ENCODE results near the gene TIA1.
"Not testable (repeated sequence)": the region's sequence is repeated elsewhere in the genome, so short reads cannot be mapped to it uniquely, and the experiment has no call there.

Gene TIA1

GRCh38 chr2:70248181-70248847 lies at the start of gene TIA1:
TIA1 (minus strand) TSS chr2:70248628; CDS start chr2:70248430, 198 bp downstream.
- H3K27ac ChIP-seq: peak within 1 kb of the TSS; percentile 99
- no peaks in the 10 kb centered on the region for H3K27me3 ChIP-seq
- peak within 1 kb of the TSS; percentile 93 for H3K4me2 ChIP-seq
- no peaks in the 10 kb centered on the region for H3K9me3 ChIP-seq
- H3K4me3 ChIP-seq: peak within 1 kb of the TSS; percentile 75
- H3K9ac ChIP-seq: peak within 1 kb of the TSS; percentile 99
- TF ChIP-seq Cebpa-rat (IDR thresholded peaks at IDR 0.05): no peak
- H3K36me3 ChIP-seq: peaks cover 27% of the 10 kb centered on the region; the same call in 1 of the 2 replicates
- H4K20me1 ChIP-seq: peaks cover 40% of the 10 kb centered on the region
- peaks cover 37% of the 10 kb centered on the region for H3K4me1 ChIP-seq

GRCh38 chr2:70297828-70298227 lies 49.4 kb upstream of the TIA1 start:
- not testable (repeated sequence) for H3K27ac ChIP-seq, H3K27me3 ChIP-seq, H3K4me2 ChIP-seq, H3K9ac ChIP-seq, H3K9me3 ChIP-seq, H3K4me3 ChIP-seq, H4K20me1 ChIP-seq
- Histone ChIP-seq H3K36me3 (peaks cover 49% of the 10 kb centered on the region), H3K4me1 (peaks cover 31% of the 10 kb centered on the region)

GRCh38 chr2:70283500-70284191 lies 35.2 kb upstream of the TIA1 start:
- Histone ChIP-seq H3K4me3 (no peak overlapping the region), H3K9ac (no peak overlapping the region), H4K20me1 (peaks cover 94% of the 10 kb centered on the region), H3K4me2 (no peak overlapping the region), H3K4me1 (no peaks in the 10 kb centered on the region), H3K27me3 (no peaks in the 10 kb centered on the region), H3K36me3 (peaks cover 100% of the 10 kb centered on the region), H3K27ac (no peak overlapping the region), H3K9me3 (no peaks in the 10 kb centered on the region)
- TF ChIP-seq Cebpa-rat (IDR thresholded peaks at IDR 0.05): no peak

GRCh38 chr2:70282439-70282838 lies 34.0 kb upstream of the TIA1 start:
- no peak for TF ChIP-seq Cebpa-rat (IDR thresholded peaks at IDR 0.05)
- no peak overlapping the region for H3K4me2 ChIP-seq
- H4K20me1 ChIP-seq: peaks cover 82% of the 10 kb centered on the region
- no peak overlapping the region for H3K4me3 ChIP-seq
- no peaks in the 10 kb centered on the region for H3K27me3 ChIP-seq
- no peak overlapping the region for H3K9ac ChIP-seq
- peaks cover 100% of the 10 kb centered on the region for H3K36me3 ChIP-seq
- no peaks in the 10 kb centered on the region for H3K4me1 ChIP-seq
- no peak overlapping the region for H3K27ac ChIP-seq
- no peaks in the 10 kb centered on the region for H3K9me3 ChIP-seq

GRCh38 chr2:70280242-70280798 lies 31.9 kb upstream of the TIA1 start:
- Histone ChIP-seq H4K20me1 (peaks cover 61% of the 10 kb centered on the region), H3K9ac (no peak overlapping the region), H3K27me3 (no peaks in the 10 kb centered on the region), H3K4me3 (no peak overlapping the region), H3K4me1 (no peaks in the 10 kb centered on the region), H3K4me2 (no peak overlapping the region), H3K27ac (no peak overlapping the region), H3K9me3 (no peaks in the 10 kb centered on the region), H3K36me3 (peaks cover 100% of the 10 kb centered on the region)
- TF ChIP-seq Cebpa-rat (IDR thresholded peaks at IDR 0.05): no peak

GRCh38 chr2:70270323-70270722 lies 21.9 kb upstream of the TIA1 start:
- H3K36me3 ChIP-seq: peaks cover 59% of the 10 kb centered on the region
- H4K20me1 ChIP-seq: no peaks in the 10 kb centered on the region
- no peak overlapping the region for H3K4me3 ChIP-seq
- H3K27ac ChIP-seq: no peak overlapping the region
- H3K9ac ChIP-seq: no peak overlapping the region
- H3K9me3 ChIP-seq: peaks cover 24% of the 10 kb centered on the region
- no peaks in the 10 kb centered on the region for H3K27me3 ChIP-seq
- peaks cover 9% of the 10 kb centered on the region; the same call in 1 of the 2 replicates for H3K4me1 ChIP-seq
- no peak overlapping the region for H3K4me2 ChIP-seq
- TF ChIP-seq Cebpa-rat (IDR thresholded peaks at IDR 0.05): no peak

- not testable (repeated sequence) for H3K9ac ChIP-seq, H3K27ac ChIP-seq, H3K4me1 ChIP-seq, H3K4me2 ChIP-seq, H3K27me3 ChIP-seq, H4K20me1 ChIP-seq, H3K4me3 ChIP-seq
- Histone ChIP-seq H3K36me3 (peaks cover 59% of the 10 kb centered on the region), H3K9me3 (peaks cover 24% of the 10 kb centered on the region)
Measured at GRCh38 chr2:70269422-70270302, 21.2 kb upstream of the TIA1 start.

- not testable (repeated sequence) for H3K27ac ChIP-seq, H3K4me3 ChIP-seq, H3K4me2 ChIP-seq, H3K9ac ChIP-seq, H3K27me3 ChIP-seq, H4K20me1 ChIP-seq
- Histone ChIP-seq H3K36me3 (peaks cover 73% of the 10 kb centered on the region), H3K9me3 (peaks cover 24% of the 10 kb centered on the region), H3K4me1 (peaks cover 11% of the 10 kb centered on the region; the same call in 1 of the 2 replicates)
Measured at GRCh38 chr2:70266925-70267324, 18.5 kb upstream of the TIA1 start.

- H3K9ac ChIP-seq: peak overlapping the region; percentile 3; the same call in 1 of the 2 replicates
- TF ChIP-seq Cebpa-rat (IDR thresholded peaks at IDR 0.05): no peak
Measured at GRCh38 chr2:70261501-70261900, 13.1 kb upstream of the TIA1 start.

More at GRCh38 chr2:70261501-70261900, 13.1 kb upstream of the TIA1 start:
- peaks cover 46% of the 10 kb centered on the region for H3K4me1 ChIP-seq
- peak overlapping the region; percentile 8 for H3K4me2 ChIP-seq
- H4K20me1 ChIP-seq: peaks cover 8% of the 10 kb centered on the region; the same call in 1 of the 2 replicates
- H3K4me3 ChIP-seq: no peak overlapping the region
- no peak overlapping the region for H3K27ac ChIP-seq
- peaks cover 9% of the 10 kb centered on the region; the same call in 1 of the 2 replicates for H3K9me3 ChIP-seq
- peaks cover 45% of the 10 kb centered on the region for H3K36me3 ChIP-seq
- H3K27me3 ChIP-seq: no peaks in the 10 kb centered on the region
